WERI-Rb-1 (cell line): ENCODE data around the gene OR5H14.

Source experiments
- DNase-seq: peaks from one replicate; pipeline ENCODE4 v3.0.0-alpha.2; 2020
- H3K27ac ChIP-seq: fragments of 250-450 bp; sonication (Bioruptor Pico); 2 replicates; pipeline ENCODE4 v1.5.1; 2020; ENCODE audit warnings: mild to moderate bottlenecking, moderate library complexity
- H3K27me3 ChIP-seq: fragments of 250-450 bp; sonication (Bioruptor Pico); 2 replicates; pipeline ENCODE4 v1.5.1; 2021; ENCODE audit warnings: mild to moderate bottlenecking, low read depth, moderate library complexity; ENCODE audit not compliant: insufficient read depth, severe bottlenecking
- H3K36me3 ChIP-seq: fragments of 250-450 bp; sonication (Bioruptor Pico); 2 replicates; pipeline ENCODE4 v1.5.1; 2020; ENCODE audit warnings: mild to moderate bottlenecking, moderate library complexity
- H3K4me3 ChIP-seq: 2 replicates; pipeline ENCODE4 v1.5.1; 2011; ENCODE audit warnings: low read depth, mild to moderate bottlenecking, control low read depth, low read length
- H3K9me3 ChIP-seq: fragments of 250-450 bp; sonication (Bioruptor Pico); 2 replicates; pipeline ENCODE4 v1.5.1; 2021; ENCODE audit warnings: mild to moderate bottlenecking, moderate library complexity; ENCODE audit not compliant: severe bottlenecking
- CTCF ChIP-seq: IDR thresholded peaks from 2 replicates; pipeline ENCODE4 v1.5.1; 2011; ENCODE audit warnings: low read depth, mild to moderate bottlenecking, control low read depth, inconsistent platforms, low read length

The OR5H14 gene

DNA sequence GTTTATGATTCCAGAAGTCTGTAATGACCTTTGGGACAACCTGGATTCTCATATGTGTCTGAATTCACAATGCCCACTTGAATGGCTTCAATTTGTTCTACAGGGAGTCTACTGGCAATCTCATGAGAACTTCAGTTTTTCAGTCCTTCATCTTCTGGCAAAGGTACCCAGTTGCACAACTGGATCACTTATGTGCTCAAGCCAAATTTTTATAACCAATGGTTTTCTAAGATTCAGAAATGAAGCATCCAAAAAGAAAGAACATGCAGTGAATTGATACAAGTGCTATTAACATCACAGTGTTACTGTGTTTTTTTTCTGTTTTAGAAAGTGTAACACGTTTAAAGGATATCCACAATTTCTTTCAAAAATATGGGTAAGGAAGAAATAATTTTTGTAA is at the start of gene OR5H14:
Gene OR5H14 (plus strand): TSS at position 301 of the 400 bp plus-strand sequence. CDS start 1,907 bp downstream, outside the sequence.
- Histone ChIP-seq H3K4me3 (no peak within 1 kb of the TSS), H3K36me3 (no peaks in the 10 kb centered on the region), H3K27me3 (peaks cover 30% of the 10 kb centered on the region), H3K9me3 (no peaks in the 10 kb centered on the region), H3K27ac (no peak within 1 kb of the TSS)
- TF ChIP-seq CTCF = no peak
- DNase-seq = no peak

- no peak overlapping the region for H3K27ac ChIP-seq
- no peak for TF ChIP-seq CTCF
- DNase-seq = no peak
- no peak overlapping the region for H3K4me3 ChIP-seq
- H3K9me3 ChIP-seq = no peaks in the 10 kb centered on the region
- H3K27me3 ChIP-seq = no peaks in the 10 kb centered on the region
- no peaks in the 10 kb centered on the region for H3K36me3 ChIP-seq
These were observed 47.4 kb upstream of the OR5H14 start for GRCh38 chr3:98099848-98100247.

DNA sequence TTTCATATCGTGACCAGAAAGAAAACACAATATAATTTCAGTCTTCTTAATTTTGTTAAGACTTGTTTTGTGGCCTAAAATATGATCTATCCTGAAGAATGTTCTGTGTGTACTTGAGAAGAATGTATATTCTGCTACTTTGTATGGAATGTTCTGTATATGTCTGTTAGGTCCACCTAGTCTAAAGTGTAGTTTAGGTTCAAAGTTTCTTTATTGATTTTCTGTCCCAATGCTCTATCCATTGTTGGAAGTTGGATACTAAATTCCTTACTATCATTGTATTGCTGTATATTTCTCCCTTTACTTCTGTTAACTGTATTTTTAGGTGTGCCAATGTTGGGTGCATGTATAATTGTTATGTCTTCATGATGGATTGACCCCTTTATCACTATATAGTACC is 39.1 kb upstream of the OR5H14 start:
- TF ChIP-seq CTCF = no peak
- Histone ChIP-seq H3K27me3 (peaks cover 3% of the 10 kb centered on the region), H3K27ac (no peak overlapping the region), H3K36me3 (no peaks in the 10 kb centered on the region), H3K9me3 (peaks cover 5% of the 10 kb centered on the region), H3K4me3 (no peak overlapping the region)
- DNase-seq = no peak

DNA sequence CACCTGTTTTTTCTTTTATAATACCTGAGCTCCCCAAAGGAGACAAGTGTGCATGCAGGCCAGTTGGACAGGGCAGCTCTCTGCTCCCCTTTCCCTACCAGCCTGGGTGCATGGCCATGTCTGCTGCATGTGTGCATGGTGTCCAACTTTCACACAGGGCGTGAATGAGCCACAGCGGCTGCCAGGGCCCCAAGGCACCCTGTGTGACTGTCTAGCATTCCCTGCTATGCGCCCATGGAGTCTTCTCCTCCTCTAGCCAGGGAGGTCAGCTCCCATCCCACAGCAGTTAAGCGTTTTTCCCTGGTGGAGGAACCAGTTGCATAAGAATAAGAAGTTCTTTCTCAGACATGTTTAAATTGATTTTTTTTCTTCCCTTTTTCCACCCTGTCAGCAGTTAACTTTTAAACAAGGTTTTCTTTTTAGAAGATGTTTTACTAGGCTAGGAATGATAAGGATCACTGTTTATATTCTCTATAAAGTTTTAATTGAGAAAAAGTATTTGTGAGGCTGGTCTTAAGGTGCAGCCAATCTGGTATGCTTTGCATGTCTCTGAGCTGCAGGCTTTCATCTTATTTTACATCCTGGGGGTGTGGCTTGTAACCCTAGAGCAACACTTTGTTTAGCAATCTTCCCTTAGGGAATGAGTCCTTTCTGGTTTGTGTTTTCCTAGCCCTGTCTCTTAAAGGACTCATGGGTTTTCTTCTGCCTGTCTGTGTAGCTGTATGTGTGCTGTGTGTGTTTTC is 37.3 kb upstream of the OR5H14 start:
- Histone ChIP-seq H3K36me3 (no peaks in the 10 kb centered on the region), H3K27me3 (peaks cover 3% of the 10 kb centered on the region), H3K4me3 (no peak overlapping the region), H3K27ac (no peak overlapping the region), H3K9me3 (peaks cover 5% of the 10 kb centered on the region)
- no peak for TF ChIP-seq CTCF
- no peak for DNase-seq

DNA sequence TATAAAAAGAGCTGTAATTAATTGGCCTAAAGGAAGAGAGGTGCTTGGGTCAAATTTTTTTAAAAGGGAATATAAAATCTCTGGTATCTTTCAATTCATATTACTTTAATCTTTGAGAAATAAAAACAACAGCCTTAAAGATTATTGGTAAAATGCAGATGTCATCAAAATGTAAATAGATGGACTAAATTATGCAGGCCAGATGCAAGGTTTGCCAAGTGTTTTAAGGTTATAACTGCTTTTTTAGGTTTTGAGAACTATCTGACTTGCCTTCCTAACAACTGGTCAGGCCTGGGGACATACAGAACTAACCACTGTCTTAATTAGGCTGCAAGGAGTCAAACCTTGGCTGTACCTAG is 36.8 kb upstream of the OR5H14 start:
- H3K4me3 ChIP-seq = no peak overlapping the region
- H3K36me3 ChIP-seq = no peaks in the 10 kb centered on the region
- H3K27me3 ChIP-seq = peaks cover 3% of the 10 kb centered on the region
- H3K27ac ChIP-seq = no peak overlapping the region
- no peak for DNase-seq
- H3K9me3 ChIP-seq = peaks cover 5% of the 10 kb centered on the region
- no peak for TF ChIP-seq CTCF

- Histone ChIP-seq H3K27ac (no peak overlapping the region), H3K9me3 (peaks cover 5% of the 10 kb centered on the region), H3K27me3 (peaks cover 16% of the 10 kb centered on the region), H3K4me3 (no peak overlapping the region), H3K36me3 (no peaks in the 10 kb centered on the region)
- no peak for DNase-seq
- TF ChIP-seq CTCF = no peak
These were observed 33.0 kb upstream of the OR5H14 start for GRCh38 chr3:98114264-98114663.
